ENCODE results near the gene SPG7. TPM values are rescaled to one million over a fixed set of nuclear protein-coding genes. Genes with fewer than 3 reads are reported as not detected.

The SPG7 gene
- total and polyA plus RNA-seq, 9 of the 15 experiments (the other 6 are each of a cell fraction or from before 2014, with no cell fraction given), result 5.8 to 89.1 (median 49.4) TPM

DNA sequence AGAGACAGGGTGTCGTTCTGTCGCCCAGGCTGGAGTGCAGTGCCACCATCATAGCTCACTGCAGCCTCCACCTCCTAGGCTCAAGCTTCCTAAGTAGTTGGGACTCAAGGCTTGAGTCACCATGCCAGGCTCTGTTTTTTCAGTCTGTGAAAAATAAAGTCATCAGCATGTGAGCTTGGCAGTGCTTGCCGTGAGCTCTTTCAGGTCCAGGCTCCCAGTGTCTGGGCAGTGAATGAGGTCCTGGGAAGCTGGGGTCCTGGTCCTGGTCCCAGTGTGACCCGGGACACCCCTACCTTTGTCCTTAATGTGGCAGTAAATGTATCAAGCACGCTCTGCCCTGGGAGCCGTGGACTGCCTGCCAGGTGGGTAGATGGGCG is 29.3 kb downstream of the SPG7 start:
- Histone ChIP-seq H3K27ac (ENCODE audit: extremely low read depth, low read depth, low read length) (no peak overlapping the region), H3K9ac (ENCODE audit: insufficient read depth in 1 of 2, low read depth in 2 of 2, low read length in 2 of 2) (peak overlapping the region in 1 of 2 experiments; percentile 66; a peak in 1 of 4 replicates), H3K4me1 (replicated peaks in 1 of 2; ENCODE audit: control insufficient read depth in 2 of 2, insufficient read depth in 2 of 2, low read length in 2 of 2) (peaks cover 0 to 17% of the 10 kb centered on the region in 2 experiments; a peak in 3 of 5 replicates), H3K79me2 (ENCODE audit: control insufficient read depth, insufficient read depth, low read length) (no peaks in the 10 kb centered on the region), H3K4me2 (ENCODE audit: insufficient read depth, low read length) (no peak overlapping the region), H4K20me1 (replicated peaks; ENCODE audit: control insufficient read depth, insufficient read depth, low read length) (0 out of 2 replicates have a peak, but pooled peaks cover 6% of the 10 kb centered on the region), H3K27me3 (ENCODE audit: control insufficient read depth in 2 of 2, insufficient read depth in 2 of 2, low read length in 2 of 2) (no peaks in the 10 kb centered on the region), H3K9me3 (replicated peaks; ENCODE audit: control insufficient read depth, insufficient read depth, low read depth, low read length) (no peaks in the 10 kb centered on the region), H2AFZ (ENCODE audit: low read depth, low read length) (no peak overlapping the region), H3K9me1 (ENCODE audit: control insufficient read depth, insufficient read depth, low read length) (no peaks in the 10 kb centered on the region), H3K36me3 (ENCODE audit: control insufficient read depth, insufficient read depth, low read length) (peaks cover 74% of the 10 kb centered on the region; the same call in 2 of the 3 replicates), H3K4me3 (no peak overlapping the region)
- no peak for DNase-seq (ENCODE audit: extremely low read depth in 1 of 4, low spot score in 3 of 4)
- intact Hi-C loops (cut with micrococcal nuclease), result no loop called here
- TF ChIP-seq, protein P1, sequence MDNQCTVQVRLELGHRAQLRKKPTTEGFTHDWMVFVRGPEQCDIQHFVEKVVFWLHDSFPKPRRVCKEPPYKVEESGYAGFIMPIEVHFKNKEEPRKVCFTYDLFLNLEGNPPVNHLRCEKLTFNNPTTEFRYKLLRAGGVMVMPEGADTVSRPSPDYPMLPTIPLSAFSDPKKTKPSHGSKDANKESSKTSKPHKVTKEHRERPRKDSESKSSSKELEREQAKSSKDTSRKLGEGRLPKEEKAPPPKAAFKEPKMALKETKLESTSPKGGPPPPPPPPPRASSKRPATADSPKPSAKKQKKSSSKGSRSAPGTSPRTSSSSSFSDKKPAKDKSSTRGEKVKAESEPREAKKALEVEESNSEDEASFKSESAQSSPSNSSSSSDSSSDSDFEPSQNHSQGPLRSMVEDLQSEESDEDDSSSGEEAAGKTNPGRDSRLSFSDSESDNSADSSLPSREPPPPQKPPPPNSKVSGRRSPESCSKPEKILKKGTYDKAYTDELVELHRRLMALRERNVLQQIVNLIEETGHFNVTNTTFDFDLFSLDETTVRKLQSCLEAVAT (IDR thresholded peaks at IDR 0.05), result no peak
- no peak for TF ChIP-seq CC2D1A (IDR thresholded peaks at IDR 0.05)
- no peak for TF ChIP-seq ZNF431 (CRISPR knock-in tag; IDR thresholded peaks at IDR 0.05)
- no peak for TF ChIP-seq TFAM (CRISPR knock-in tag; conservative IDR thresholded peaks at IDR 0.05)
- TF ChIP-seq MTF1 (CRISPR knock-in tag; IDR thresholded peaks at IDR 0.05; ENCODE audit: borderline replicate concordance), result no peak
- no peak for TF ChIP-seq NR2C1 (IDR thresholded peaks at IDR 0.05)
- no peak for TF ChIP-seq NR2C1 (tag; IDR thresholded peaks at IDR 0.05)
- no peak for TF ChIP-seq SNIP1 (IDR thresholded peaks at IDR 0.05; ENCODE audit: low read depth)
- TF ChIP-seq FOXA1 (IDR thresholded peaks at IDR 0.05; ENCODE audit: borderline replicate concordance), result no peak
- TF ChIP-seq ZNF561 (CRISPR knock-in tag; conservative IDR thresholded peaks at IDR 0.05), result no peak
- TF ChIP-seq, protein P2, sequence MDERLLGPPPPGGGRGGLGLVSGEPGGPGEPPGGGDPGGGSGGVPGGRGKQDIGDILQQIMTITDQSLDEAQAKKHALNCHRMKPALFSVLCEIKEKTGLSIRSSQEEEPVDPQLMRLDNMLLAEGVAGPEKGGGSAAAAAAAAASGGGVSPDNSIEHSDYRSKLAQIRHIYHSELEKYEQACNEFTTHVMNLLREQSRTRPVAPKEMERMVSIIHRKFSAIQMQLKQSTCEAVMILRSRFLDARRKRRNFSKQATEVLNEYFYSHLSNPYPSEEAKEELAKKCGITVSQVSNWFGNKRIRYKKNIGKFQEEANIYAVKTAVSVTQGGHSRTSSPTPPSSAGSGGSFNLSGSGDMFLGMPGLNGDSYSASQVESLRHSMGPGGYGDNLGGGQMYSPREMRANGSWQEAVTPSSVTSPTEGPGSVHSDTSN (CRISPR knock-in tag; IDR thresholded peaks at IDR 0.05; ENCODE audit: low read depth), result no peak
- TF ChIP-seq, protein P2 (tag; conservative IDR thresholded peaks at IDR 0.05; ENCODE audit: low read depth), result no peak
- no peak for TF ChIP-seq ZNF830 (CRISPR knock-in tag; IDR thresholded peaks at IDR 0.05)
- no peak for TF ChIP-seq PRMT5 (CRISPR knock-in tag; IDR thresholded peaks at IDR 0.05)
- TF ChIP-seq, protein P3, sequence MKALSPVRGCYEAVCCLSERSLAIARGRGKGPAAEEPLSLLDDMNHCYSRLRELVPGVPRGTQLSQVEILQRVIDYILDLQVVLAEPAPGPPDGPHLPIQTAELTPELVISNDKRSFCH (CRISPR knock-in tag; IDR thresholded peaks at IDR 0.05), result no peak
- TF ChIP-seq, protein P3 (tag; IDR thresholded peaks at IDR 0.05), result no peak
- no peak for TF ChIP-seq NR2C2 (CRISPR knock-in tag; IDR thresholded peaks at IDR 0.05)
- TF ChIP-seq NR2C2 (tag; IDR thresholded peaks at IDR 0.05), result no peak
- TF ChIP-seq, protein P4, sequence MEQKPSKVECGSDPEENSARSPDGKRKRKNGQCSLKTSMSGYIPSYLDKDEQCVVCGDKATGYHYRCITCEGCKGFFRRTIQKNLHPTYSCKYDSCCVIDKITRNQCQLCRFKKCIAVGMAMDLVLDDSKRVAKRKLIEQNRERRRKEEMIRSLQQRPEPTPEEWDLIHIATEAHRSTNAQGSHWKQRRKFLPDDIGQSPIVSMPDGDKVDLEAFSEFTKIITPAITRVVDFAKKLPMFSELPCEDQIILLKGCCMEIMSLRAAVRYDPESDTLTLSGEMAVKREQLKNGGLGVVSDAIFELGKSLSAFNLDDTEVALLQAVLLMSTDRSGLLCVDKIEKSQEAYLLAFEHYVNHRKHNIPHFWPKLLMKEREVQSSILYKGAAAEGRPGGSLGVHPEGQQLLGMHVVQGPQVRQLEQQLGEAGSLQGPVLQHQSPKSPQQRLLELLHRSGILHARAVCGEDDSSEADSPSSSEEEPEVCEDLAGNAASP (IDR thresholded peaks at IDR 0.05), result no peak
- POLR2A ChIA-PET, result no interaction called here
- in situ Hi-C loops (cut with MboI), result no loop called here
- no peak for ATAC-seq
- no peak for FAIRE-seq
- BruUV-seq (replicated peaks), result no TSS peak
- 92% methylated on average over 5 of the region's 7 CpGs for WGBS (ENCODE audit: insufficient coverage, low coverage, missing lambda C conversion rate)
- CTCF ChIA-PET (ENCODE audit: low intra/inter-chr PET ratio), result no interaction called here
